ENCODE measurements around the gene KIF23. TPM values are rescaled to one million over a fixed set of nuclear protein-coding genes. Genes with fewer than 3 reads are reported as not detected.

The KIF23 gene
- total and polyA plus RNA-seq, 2 experiments from 2014 or later = 52.9 to 103 TPM

DNA sequence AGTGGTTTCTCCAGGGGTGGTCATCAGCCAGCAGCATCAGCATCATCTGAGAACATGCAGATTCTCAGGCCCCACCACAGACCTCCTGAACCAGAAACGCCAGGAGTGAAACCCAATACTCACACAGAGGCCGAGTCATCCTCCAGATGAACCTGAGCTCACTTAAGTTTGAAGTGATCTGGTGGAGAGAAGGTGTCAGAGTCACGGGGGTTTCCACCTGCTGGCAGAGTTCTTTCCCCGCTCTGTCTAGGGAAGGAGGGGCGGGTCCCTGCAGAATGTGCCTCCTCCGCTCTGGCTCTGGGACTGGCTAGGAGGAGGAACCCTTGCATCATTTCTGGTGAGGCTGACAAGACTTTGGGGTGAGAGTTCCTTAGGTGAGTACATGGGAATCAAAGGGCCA, 13.3 kb upstream of the KIF23 start:
- ATAC-seq (peak; percentile 85), DNase-seq (ENCODE audit: low spot score) (peak; percentile 44)
- peaks cover 4% of the 10 kb centered on the region; the same call in 2 of the 3 replicates for H3K36me3 Mint-ChIP-seq (ENCODE audit: low read depth)

More for the DNA sequence above, 13.3 kb upstream of the KIF23 start:
- TF ChIP-seq, protein P1, sequence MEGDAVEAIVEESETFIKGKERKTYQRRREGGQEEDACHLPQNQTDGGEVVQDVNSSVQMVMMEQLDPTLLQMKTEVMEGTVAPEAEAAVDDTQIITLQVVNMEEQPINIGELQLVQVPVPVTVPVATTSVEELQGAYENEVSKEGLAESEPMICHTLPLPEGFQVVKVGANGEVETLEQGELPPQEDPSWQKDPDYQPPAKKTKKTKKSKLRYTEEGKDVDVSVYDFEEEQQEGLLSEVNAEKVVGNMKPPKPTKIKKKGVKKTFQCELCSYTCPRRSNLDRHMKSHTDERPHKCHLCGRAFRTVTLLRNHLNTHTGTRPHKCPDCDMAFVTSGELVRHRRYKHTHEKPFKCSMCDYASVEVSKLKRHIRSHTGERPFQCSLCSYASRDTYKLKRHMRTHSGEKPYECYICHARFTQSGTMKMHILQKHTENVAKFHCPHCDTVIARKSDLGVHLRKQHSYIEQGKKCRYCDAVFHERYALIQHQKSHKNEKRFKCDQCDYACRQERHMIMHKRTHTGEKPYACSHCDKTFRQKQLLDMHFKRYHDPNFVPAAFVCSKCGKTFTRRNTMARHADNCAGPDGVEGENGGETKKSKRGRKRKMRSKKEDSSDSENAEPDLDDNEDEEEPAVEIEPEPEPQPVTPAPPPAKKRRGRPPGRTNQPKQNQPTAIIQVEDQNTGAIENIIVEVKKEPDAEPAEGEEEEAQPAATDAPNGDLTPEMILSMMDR (conservative IDR thresholded peaks at IDR 0.05; ENCODE audit: low read depth in 2 of 2) = no peak
- no peak for TF ChIP-seq ZNF331 (CRISPR knock-in tag; IDR thresholded peaks at IDR 0.05; ENCODE audit: low read depth)
- no peak for TF ChIP-seq ZNF114 (CRISPR knock-in tag; IDR thresholded peaks at IDR 0.05)
- TF ChIP-seq, protein P2, sequence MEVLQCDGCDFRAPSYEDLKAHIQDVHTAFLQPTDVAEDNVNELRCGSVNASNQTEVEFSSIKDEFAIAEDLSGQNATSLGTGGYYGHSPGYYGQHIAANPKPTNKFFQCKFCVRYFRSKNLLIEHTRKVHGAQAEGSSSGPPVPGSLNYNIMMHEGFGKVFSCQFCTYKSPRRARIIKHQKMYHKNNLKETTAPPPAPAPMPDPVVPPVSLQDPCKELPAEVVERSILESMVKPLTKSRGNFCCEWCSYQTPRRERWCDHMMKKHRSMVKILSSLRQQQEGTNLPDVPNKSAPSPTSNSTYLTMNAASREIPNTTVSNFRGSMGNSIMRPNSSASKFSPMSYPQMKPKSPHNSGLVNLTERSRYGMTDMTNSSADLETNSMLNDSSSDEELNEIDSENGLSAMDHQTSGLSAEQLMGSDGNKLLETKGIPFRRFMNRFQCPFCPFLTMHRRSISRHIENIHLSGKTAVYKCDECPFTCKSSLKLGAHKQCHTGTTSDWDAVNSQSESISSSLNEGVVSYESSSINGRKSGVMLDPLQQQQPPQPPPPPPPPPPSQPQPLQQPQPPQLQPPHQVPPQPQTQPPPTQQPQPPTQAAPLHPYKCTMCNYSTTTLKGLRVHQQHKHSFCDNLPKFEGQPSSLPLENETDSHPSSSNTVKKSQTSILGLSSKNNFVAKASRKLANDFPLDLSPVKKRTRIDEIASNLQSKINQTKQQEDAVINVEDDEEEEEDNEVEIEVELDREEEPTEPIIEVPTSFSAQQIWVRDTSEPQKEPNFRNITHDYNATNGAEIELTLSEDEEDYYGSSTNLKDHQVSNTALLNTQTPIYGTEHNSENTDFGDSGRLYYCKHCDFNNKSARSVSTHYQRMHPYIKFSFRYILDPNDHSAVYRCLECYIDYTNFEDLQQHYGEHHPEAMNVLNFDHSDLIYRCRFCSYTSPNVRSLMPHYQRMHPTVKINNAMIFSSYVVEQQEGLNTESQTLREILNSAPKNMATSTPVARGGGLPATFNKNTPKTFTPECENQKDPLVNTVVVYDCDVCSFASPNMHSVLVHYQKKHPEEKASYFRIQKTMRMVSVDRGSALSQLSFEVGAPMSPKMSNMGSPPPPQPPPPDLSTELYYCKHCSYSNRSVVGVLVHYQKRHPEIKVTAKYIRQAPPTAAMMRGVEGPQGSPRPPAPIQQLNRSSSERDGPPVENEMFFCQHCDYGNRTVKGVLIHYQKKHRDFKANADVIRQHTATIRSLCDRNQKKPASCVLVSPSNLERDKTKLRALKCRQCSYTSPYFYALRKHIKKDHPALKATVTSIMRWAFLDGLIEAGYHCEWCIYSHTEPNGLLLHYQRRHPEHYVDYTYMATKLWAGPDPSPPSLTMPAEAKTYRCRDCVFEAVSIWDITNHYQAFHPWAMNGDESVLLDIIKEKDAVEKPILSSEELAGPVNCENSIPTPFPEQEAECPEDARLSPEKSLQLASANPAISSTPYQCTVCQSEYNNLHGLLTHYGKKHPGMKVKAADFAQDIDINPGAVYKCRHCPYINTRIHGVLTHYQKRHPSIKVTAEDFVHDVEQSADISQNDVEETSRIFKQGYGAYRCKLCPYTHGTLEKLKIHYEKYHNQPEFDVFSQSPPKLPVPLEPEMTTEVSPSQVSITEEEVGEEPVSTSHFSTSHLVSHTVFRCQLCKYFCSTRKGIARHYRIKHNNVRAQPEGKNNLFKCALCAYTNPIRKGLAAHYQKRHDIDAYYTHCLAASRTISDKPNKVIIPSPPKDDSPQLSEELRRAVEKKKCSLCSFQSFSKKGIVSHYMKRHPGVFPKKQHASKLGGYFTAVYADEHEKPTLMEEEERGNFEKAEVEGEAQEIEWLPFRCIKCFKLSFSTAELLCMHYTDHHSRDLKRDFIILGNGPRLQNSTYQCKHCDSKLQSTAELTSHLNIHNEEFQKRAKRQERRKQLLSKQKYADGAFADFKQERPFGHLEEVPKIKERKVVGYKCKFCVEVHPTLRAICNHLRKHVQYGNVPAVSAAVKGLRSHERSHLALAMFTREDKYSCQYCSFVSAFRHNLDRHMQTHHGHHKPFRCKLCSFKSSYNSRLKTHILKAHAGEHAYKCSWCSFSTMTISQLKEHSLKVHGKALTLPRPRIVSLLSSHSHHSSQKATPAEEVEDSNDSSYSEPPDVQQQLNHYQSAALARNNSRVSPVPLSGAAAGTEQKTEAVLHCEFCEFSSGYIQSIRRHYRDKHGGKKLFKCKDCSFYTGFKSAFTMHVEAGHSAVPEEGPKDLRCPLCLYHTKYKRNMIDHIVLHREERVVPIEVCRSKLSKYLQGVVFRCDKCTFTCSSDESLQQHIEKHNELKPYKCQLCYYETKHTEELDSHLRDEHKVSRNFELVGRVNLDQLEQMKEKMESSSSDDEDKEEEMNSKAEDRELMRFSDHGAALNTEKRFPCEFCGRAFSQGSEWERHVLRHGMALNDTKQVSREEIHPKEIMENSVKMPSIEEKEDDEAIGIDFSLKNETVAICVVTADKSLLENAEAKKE (CRISPR knock-in tag; IDR thresholded peaks at IDR 0.05) = no peak
- no peak for TF ChIP-seq JUNB (IDR thresholded peaks at IDR 0.05; ENCODE audit: unreplicated experiment)
- TF ChIP-seq CREB1 (CRISPR knock-in tag; IDR thresholded peaks at IDR 0.05; ENCODE audit: low read depth) = no peak
- no peak for TF ChIP-seq NANOG (IDR thresholded peaks at IDR 0.05; ENCODE audit: borderline replicate concordance)
- TF ChIP-seq EZH2 (IDR thresholded peaks at IDR 0.05; ENCODE audit: low read depth, unreplicated experiment) = no peak
- TF ChIP-seq, protein P3, sequence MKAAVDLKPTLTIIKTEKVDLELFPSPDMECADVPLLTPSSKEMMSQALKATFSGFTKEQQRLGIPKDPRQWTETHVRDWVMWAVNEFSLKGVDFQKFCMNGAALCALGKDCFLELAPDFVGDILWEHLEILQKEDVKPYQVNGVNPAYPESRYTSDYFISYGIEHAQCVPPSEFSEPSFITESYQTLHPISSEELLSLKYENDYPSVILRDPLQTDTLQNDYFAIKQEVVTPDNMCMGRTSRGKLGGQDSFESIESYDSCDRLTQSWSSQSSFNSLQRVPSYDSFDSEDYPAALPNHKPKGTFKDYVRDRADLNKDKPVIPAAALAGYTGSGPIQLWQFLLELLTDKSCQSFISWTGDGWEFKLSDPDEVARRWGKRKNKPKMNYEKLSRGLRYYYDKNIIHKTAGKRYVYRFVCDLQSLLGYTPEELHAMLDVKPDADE (IDR thresholded peaks at IDR 0.05) = no peak
- TF ChIP-seq POLR2AphosphoS5 (IDR thresholded peaks at IDR 0.05; ENCODE audit: low read depth) = no peak
- no peak for TF ChIP-seq EZH2phosphoT487 (IDR thresholded peaks at IDR 0.05; ENCODE audit: unreplicated experiment)
- no peak for TF ChIP-seq STAT1 (IDR thresholded peaks at IDR 0.05; ENCODE audit: unreplicated experiment)
- TF ChIP-seq, protein P4, sequence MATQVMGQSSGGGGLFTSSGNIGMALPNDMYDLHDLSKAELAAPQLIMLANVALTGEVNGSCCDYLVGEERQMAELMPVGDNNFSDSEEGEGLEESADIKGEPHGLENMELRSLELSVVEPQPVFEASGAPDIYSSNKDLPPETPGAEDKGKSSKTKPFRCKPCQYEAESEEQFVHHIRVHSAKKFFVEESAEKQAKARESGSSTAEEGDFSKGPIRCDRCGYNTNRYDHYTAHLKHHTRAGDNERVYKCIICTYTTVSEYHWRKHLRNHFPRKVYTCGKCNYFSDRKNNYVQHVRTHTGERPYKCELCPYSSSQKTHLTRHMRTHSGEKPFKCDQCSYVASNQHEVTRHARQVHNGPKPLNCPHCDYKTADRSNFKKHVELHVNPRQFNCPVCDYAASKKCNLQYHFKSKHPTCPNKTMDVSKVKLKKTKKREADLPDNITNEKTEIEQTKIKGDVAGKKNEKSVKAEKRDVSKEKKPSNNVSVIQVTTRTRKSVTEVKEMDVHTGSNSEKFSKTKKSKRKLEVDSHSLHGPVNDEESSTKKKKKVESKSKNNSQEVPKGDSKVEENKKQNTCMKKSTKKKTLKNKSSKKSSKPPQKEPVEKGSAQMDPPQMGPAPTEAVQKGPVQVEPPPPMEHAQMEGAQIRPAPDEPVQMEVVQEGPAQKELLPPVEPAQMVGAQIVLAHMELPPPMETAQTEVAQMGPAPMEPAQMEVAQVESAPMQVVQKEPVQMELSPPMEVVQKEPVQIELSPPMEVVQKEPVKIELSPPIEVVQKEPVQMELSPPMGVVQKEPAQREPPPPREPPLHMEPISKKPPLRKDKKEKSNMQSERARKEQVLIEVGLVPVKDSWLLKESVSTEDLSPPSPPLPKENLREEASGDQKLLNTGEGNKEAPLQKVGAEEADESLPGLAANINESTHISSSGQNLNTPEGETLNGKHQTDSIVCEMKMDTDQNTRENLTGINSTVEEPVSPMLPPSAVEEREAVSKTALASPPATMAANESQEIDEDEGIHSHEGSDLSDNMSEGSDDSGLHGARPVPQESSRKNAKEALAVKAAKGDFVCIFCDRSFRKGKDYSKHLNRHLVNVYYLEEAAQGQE (IDR thresholded peaks at IDR 0.05; ENCODE audit: unreplicated experiment) = no peak
- Histone ChIP-seq H3K9me2 (ENCODE audit: insufficient read depth) (no peaks in the 10 kb centered on the region), H3K4me1 (ENCODE audit: insufficient read depth) (no peaks in the 10 kb centered on the region), H3K4me2 (no peak overlapping the region), H2AFZ (no peak overlapping the region), H3F3A (replicated peaks; ENCODE audit: low read depth) (no peaks in the 10 kb centered on the region), H3K4me3 (no peak overlapping the region), H3K27me3 (ENCODE audit: insufficient read depth) (no peaks in the 10 kb centered on the region), H3K36me3 (ENCODE audit: insufficient read depth) (no peaks in the 10 kb centered on the region), H3K79me2 (replicated peaks; ENCODE audit: insufficient read depth) (no peaks in the 10 kb centered on the region), H3K27ac (ENCODE audit: low read depth) (no peak overlapping the region), H4K20me1 (replicated peaks; ENCODE audit: insufficient read depth) (no peaks in the 10 kb centered on the region)
- Mint-ChIP-seq H3K27me3 (ENCODE audit: insufficient read depth, low read depth, poor library complexity) (peaks cover 9% of the 10 kb centered on the region), H3K9me3 (no peaks in the 10 kb centered on the region), H3K4me1 (peaks cover 4% of the 10 kb centered on the region; the same call in 2 of the 3 replicates), H3K4me3 (no peak overlapping the region; the same call in 2 of the 3 replicates), H3K27ac (peak overlapping the region; percentile 47; the same call in 1 of the 2 replicates)

Measured in GM23338 (cell line).